HG03280 (cell line): ENCODE results near the gene HAPLN2.

Source experiments
- ATAC-seq: cut with Tn5 transposase; IDR thresholded peaks from one replicate; pipeline ENCODE4 v1.9.1; 2021; ENCODE audit warnings: mild to moderate bottlenecking, moderate library complexity; ENCODE audit not compliant: unreplicated experiment

Gene HAPLN2

GRCh38 chr1:156643778-156644092 is 24.5 kb downstream of the HAPLN2 start:
- ATAC-seq, result no peak

GRCh38 chr1:156644146-156644545 is 24.9 kb downstream of the HAPLN2 start:
- no peak for ATAC-seq

- ATAC-seq, result no peak
Observed at GRCh38 chr1:156644640-156645039, 25.4 kb downstream of the HAPLN2 start.

DNA sequence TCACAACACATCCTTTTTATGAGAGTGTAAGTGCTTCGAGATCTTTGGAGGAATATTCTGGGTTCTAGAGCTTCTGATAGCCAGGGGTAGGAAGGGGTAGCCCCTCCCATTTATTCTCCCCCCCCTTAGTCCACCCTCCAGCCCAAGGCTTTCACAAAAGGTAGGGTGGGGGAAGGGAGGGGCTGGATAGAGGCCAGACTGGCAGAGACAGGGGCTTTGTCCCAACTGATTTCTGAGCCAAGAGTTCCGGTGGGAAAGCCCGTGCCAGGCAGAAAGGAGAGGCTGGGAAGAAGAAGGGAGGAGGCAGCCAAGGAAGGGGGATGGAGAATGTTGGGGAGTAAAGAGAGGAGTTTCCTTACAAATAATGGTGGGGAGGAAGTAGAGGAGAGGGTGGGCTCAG is 25.8 kb downstream of the HAPLN2 start:
- no peak for ATAC-seq

GRCh38 chr1:156645666-156646065 is 26.5 kb downstream of the HAPLN2 start:
- ATAC-seq, result no peak

- no peak for ATAC-seq
Observed at GRCh38 chr1:156646738-156647211, 27.6 kb downstream of the HAPLN2 start.

DNA sequence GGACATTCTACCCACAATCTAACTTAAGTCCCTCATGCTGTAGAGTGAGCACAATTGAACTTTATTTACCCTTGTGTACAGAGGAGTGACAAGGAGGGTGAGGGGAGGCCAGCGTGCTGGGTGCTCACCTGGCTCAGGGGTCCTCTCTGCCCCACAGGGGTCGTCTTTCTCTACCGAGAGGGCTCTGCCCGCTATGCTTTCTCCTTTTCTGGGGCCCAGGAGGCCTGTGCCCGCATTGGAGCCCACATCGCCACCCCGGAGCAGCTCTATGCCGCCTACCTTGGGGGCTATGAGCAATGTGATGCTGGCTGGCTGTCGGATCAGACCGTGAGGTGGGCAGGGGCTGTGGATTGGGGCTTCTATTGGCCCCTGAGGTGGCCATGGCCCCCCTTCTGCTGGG is 28.1 kb downstream of the HAPLN2 start:
- ATAC-seq, result no peak

GRCh38 chr1:156648496-156648895 is 29.3 kb downstream of the HAPLN2 start:
- ATAC-seq, result no peak

- no peak for ATAC-seq
Observed at GRCh38 chr1:156648951-156649350, 29.7 kb downstream of the HAPLN2 start.

GRCh38 chr1:156652131-156652991 is 33.1 kb downstream of the HAPLN2 start:
- ATAC-seq, result no peak

DNA sequence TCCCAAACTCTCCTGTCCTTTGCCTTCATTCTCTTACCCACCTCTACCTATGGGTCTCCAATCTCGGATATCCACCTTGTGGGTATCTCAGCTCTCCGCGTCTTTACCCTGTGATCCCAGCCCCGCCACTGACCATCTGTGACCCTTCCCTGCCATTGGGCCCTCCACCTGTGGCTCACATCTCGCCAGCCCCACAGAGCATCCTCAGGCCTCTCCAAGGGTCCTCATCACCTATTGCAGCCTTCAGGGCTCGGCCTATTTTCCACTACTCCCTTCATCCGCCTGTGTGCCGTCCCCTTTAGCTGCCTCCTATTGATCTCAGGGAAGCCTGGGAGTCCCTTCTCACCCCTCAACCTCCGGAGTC is 33.8 kb downstream of the HAPLN2 start:
- ATAC-seq, result no peak

- no peak for ATAC-seq
Observed at GRCh38 chr1:156654700-156655099, 35.5 kb downstream of the HAPLN2 start.

- ATAC-seq, result no peak
Observed at GRCh38 chr1:156655151-156655903, 36.1 kb downstream of the HAPLN2 start.

GRCh38 chr1:156655904-156656516 is 36.8 kb downstream of the HAPLN2 start:
- no peak for ATAC-seq

DNA sequence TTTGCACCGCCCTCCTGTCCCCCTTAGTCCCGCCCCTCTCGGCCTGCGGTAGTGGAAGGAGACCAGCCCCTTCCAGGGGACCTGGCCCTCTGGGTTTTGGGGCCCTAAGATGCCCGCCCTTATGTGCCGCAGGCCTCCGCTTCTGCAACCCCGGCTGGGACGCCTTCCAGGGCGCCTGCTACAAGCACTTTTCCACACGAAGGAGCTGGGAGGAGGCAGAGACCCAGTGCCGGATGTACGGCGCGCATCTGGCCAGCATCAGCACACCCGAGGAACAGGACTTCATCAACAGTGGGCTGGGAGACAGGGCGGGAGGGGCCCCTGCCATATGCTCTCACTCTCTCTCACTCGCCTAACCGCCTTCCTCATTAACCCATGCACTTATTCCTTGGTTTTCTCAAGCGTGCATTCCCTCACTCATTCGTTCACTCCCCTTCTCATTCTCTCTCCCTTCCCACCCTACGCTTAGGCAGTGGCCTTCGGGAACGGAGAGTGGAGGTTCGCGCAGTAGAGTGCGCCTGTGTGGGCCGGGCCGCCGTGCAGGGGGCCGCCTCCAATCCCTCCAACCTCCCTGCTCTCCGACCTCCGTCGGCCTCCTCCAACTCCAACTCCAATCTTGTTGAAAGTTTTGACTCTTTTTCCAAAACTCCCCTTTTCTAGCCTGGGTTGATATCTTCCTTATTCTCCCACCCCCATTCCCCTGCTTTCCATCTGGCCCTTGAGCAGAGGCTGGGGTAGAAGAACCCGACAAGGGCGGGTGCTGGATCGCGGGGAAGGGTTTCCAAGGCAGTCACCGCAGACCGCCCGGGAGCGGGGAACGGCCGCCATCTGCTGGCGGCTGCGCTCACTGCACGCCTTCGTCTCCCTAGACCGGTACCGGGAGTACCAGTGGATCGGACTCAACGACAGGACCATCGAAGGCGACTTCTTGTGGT is 37.9 kb downstream of the HAPLN2 start:
- ATAC-seq, result no peak

GRCh38 chr1:156657741-156658319 is 38.6 kb downstream of the HAPLN2 start:
- no peak for ATAC-seq

DNA sequence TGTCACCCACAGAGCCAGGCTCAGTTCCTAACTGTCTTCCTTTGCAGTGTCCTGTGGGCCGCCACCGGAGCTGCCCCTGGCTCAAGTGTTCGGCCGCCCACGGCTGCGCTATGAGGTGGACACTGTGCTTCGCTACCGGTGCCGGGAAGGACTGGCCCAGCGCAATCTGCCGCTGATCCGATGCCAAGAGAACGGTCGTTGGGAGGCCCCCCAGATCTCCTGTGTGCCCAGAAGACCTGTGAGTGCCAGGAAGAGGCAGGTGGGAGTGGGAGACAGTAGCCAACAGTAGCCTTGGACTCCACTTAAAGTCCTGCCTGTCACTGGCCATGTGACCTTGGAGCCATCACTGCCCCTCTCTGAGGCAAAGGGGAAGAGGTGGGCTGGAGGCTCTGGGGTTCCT is 39.3 kb downstream of the HAPLN2 start:
- no peak for ATAC-seq

- ATAC-seq, result no peak
Observed at GRCh38 chr1:156658945-156659574, 39.8 kb downstream of the HAPLN2 start.

- ATAC-seq, result peak; percentile 6
Observed at GRCh38 chr1:156659661-156659987, 40.4 kb downstream of the HAPLN2 start.
